NCI-H2227 treated with DMSO at 0.1 percent for 48 hours (cell line): ENCODE measurements around the gene DPYD.

Experiments
- DNase-seq: peaks from one replicate; lab custom pipeline; 2025; lab: John Stamatoyannopoulos, UW

DPYD gene

GRCh38 chr1:97202481-97203380, 718.1 kb downstream of the DPYD start:
- DNase-seq, result no peak

GRCh38 chr1:97201641-97202040, 719.2 kb downstream of the DPYD start:
- DNase-seq, result no peak

GRCh38 chr1:97200595-97200994, 720.2 kb downstream of the DPYD start:
- DNase-seq, result no peak

- DNase-seq, result no peak
These were observed 723.9 kb downstream of the DPYD start for GRCh38 chr1:97196825-97197516.

GRCh38 chr1:97192872-97193572, 727.8 kb downstream of the DPYD start:
- DNase-seq, result no peak

GRCh38 chr1:97190326-97190725, 730.5 kb downstream of the DPYD start:
- no peak for DNase-seq

GRCh38 chr1:97186381-97186780, 734.5 kb downstream of the DPYD start:
- DNase-seq, result no peak

GRCh38 chr1:97174039-97174704, 746.7 kb downstream of the DPYD start:
- no peak for DNase-seq

- DNase-seq, result no peak
These were observed 750.5 kb downstream of the DPYD start for GRCh38 chr1:97170300-97170699.

GRCh38 chr1:97168056-97168455, 752.8 kb downstream of the DPYD start:
- no peak for DNase-seq

GRCh38 chr1:97167246-97167645, 753.6 kb downstream of the DPYD start:
- DNase-seq, result no peak

- no peak for DNase-seq
These were observed 754.2 kb downstream of the DPYD start for GRCh38 chr1:97166626-97167025.

GRCh38 chr1:97164276-97164639, 756.6 kb downstream of the DPYD start:
- no peak for DNase-seq

GRCh38 chr1:97163591-97164275, 757.1 kb downstream of the DPYD start:
- no peak for DNase-seq

GRCh38 chr1:97160818-97161217, 760.0 kb downstream of the DPYD start:
- no peak for DNase-seq

- DNase-seq, result no peak
These were observed 761.5 kb downstream of the DPYD start for GRCh38 chr1:97159342-97159741.

GRCh38 chr1:97158691-97159096, 762.1 kb downstream of the DPYD start:
- no peak for DNase-seq

GRCh38 chr1:97157991-97158390, 762.8 kb downstream of the DPYD start:
- DNase-seq, result peak; percentile 26

- DNase-seq, result no peak
These were observed 769.2 kb downstream of the DPYD start for GRCh38 chr1:97151651-97152050.

- DNase-seq, result peak; percentile 54
These were observed 775.4 kb downstream of the DPYD start for GRCh38 chr1:97145321-97145956.

- no peak for DNase-seq
These were observed 776.3 kb downstream of the DPYD start for GRCh38 chr1:97144527-97144926.
